SK-N-MC (cell line): ENCODE data around the gene TMEM154.

ENCODE experiments used
- EZH2 ChIP-seq: fragments of 200-600 bp; sonication (generic); IDR thresholded peaks from one replicate; pipeline ENCODE4 v1.6.1; 2017; ENCODE audit warnings: antibody characterized with exemption
- POLR2AphosphoS5 ChIP-seq: IDR thresholded peaks from 2 replicates; pipeline ENCODE4 v1.6.1; 2012; ENCODE audit warnings: mild to moderate bottlenecking, low read depth, low read length, borderline replicate concordance

- no peak for TF ChIP-seq EZH2
- TF ChIP-seq POLR2AphosphoS5, result no peak
Measured at GRCh38 chr4:152690706-152691651, 11.2 kb upstream of the TMEM154 start.
